MM.1S (cell line): ENCODE measurements around the gene SPATS1.

Experiments used
- CTCF ChIP-seq: fragments of 300-600 bp; sonication (generic); IDR thresholded peaks from 2 replicates; pipeline ENCODE4 v1.5.1; 2016; ENCODE audit warnings: antibody characterized with exemption, low read length, mixed read lengths
- EZH2 ChIP-seq: fragments of 300-600 bp; sonication (generic); optimal IDR thresholded peaks from 2 replicates; pipeline ENCODE3; 2017; ENCODE audit warnings: low read depth, mild to moderate bottlenecking, antibody characterized with exemption, low read length, mixed read lengths

DNA sequence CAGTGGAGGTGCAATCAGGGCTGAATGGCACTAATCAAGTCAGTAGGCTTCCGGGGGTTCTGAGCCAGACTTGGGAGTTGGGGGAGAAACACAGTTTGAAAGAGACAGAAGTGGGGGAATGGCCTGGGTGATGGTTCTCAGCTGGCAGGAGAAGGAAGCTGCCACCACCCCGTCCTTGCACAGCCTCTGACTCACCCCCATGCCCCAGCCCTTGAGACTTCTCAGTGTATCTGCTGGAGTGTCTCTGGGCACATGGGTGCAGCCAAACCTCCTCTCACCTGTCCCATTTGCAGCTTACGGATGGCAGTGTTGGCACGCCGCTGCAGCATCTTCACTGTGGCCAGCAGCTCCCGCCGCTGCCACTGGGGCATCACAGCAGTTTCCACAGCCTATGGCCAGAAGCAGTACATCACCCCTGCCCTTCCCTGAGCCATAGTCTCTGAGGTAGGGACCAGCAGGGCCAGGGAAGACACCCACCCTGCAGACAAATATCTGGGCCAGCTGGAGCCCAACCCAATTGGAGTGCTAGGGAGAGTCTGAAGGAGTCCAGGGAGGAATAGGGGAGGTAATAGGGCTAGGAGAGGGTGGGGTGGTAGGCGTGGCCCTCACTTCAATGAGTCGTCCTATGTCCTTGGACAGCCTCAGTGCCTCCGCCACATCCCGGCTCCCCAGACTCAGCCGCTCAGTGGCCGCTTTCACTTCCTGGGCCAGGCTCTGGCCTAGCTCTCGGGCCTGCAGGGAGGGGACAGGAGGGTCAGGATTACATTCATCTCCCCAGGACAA is 40.5 kb upstream of the SPATS1 start:
- TF ChIP-seq CTCF (no peak), EZH2 (no peak)
